ENCODE data around the gene PKDREJ.

The PKDREJ gene

GRCh38 chr22:46289244-46289891 lies 26.2 kb upstream of the PKDREJ start:
- no peak for DNase-seq

DNA sequence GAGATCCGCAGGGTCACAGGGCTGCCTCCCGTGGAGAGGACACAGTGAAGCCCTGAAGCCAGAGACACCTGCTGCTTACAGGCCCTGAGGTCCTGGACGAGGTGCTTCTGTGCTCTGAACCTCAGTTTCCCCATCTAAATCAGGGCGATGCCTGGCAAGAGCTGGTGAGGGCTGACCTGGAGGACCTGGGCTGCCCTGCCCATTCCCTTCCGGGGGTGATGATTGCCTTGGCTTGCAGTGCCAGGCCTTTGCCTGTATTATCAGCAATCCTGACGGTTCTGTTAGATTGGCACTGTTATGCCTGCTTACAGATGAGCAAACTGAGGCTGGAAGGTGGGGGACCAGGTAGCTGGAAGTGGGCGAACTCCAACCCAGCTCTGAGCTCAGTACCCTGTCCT lies 25.7 kb upstream of the PKDREJ start:
- no peak for DNase-seq

DNA sequence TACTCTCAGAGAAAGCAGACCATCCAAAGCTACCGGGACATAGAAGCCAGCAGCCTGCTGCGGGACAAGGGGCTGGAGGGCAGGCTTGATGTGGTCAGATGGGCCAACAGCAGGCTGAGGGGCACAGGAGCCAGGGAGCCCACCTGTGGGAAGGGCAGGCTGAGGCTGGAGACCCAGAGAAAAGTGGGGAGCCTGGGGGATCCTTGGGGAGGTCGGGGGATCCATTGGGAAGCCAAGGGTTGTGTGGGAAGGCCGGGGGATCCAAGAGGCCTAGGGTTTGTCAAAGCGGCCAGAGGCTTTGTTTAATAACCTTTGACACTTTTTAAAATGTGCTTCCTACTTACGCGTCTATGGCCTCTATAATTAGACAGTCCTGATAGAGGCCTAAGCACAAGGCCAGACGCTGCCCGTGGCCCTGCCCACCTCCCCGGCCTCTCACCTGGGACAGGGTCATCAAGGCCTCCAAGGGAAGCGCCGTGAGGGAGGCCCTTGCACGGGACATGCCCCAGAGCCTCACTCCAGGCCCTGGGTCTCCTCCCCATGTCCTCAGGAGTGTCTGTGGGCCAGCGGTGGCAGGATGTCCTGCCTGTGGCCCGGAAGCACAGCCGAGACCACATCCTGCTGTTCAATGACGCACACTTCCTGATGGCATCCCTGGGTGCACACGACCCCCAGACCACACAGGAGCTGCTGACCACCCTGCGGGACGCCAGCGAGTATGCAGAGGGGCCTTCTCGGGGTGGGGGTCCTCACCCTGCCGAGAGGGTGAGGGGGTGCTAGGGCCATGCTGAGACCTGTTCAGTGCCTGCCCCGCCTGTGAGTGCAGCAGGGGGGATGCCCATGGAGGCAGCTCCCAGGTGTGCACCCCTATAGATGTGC lies 25.0 kb upstream of the PKDREJ start:
- no peak for DNase-seq

DNA sequence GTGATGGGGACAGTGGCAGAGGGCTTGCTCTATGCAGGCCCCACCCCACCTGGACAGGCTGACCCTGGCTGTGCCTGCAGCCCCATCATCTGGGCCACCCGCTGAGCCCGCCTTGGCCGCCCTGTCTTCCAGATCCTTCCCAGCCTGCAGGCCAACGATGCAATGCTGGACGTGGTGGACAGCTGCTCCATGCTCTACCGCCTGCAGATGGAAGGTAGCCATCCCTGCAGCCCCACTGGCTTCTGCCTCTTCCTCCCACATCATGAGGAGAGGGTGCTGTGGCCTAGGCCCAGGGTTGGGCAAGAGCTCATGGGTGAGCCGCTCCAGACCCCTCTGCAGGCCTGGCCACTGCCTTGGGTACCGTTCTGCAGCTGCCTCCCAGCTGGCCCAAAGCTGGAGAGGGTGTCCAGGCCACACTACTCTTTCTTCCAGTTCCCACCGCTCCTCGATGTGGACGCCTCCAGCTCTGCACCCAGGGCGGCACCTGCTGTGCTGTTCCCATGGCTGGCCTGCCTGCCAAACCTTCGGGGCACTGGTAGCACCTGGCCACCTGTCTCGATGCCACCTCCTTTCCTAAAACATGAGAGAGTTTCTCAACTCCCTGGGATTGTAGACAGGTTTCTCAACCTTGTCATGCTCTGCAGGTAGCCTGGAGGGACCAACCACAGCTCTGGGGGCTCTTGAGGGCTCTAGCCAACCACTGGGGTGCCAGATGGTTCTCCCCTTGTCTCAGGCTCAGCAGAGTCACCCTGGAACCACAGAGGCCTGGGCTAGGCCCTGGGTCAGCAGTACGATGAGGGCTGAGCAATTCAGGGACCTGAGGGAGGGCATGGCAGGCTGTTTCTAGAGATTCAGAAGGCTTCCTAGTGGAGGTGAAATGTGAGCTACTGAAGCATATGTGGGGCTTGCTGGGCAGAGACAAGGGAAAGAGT lies 24.1 kb upstream of the PKDREJ start:
- DNase-seq: no peak

GRCh38 chr22:46286006-46286405 lies 22.9 kb upstream of the PKDREJ start:
- DNase-seq: no peak

GRCh38 chr22:46281866-46282678 lies 18.9 kb upstream of the PKDREJ start:
- no peak for DNase-seq

DNA sequence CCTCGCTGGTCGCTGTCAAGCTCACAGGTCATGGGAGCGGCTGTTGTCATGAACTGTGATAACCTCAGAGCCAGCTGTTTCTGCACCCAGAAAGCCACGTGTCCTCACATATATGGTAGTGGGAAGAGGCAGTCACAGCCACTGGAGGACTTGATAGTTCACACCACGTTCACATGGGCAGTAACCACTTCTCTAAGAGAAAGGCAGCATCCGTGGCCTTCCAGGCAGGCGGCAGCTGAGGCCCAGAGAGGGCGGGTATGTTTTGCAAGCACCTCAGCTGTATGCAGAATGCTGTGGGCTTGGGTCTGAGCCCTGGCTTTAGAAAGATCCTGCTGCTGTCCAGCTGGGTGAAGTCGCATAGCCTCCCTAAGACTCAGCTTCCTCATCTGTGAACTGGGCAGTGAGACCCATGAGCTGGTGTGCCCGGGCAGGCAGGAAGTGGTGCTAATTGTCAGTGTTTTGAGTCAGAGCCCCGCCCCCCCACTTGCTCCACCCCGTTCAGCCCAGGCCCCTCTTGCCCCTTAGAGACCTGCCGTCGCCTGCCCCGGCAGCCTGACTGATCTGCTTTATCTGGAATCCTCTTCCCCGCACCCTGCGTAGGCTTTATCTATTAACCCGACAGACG lies 18.0 kb upstream of the PKDREJ start:
- no peak for DNase-seq

- no peak for DNase-seq
Observed at GRCh38 chr22:46280063-46280817, 17.1 kb upstream of the PKDREJ start.

DNA sequence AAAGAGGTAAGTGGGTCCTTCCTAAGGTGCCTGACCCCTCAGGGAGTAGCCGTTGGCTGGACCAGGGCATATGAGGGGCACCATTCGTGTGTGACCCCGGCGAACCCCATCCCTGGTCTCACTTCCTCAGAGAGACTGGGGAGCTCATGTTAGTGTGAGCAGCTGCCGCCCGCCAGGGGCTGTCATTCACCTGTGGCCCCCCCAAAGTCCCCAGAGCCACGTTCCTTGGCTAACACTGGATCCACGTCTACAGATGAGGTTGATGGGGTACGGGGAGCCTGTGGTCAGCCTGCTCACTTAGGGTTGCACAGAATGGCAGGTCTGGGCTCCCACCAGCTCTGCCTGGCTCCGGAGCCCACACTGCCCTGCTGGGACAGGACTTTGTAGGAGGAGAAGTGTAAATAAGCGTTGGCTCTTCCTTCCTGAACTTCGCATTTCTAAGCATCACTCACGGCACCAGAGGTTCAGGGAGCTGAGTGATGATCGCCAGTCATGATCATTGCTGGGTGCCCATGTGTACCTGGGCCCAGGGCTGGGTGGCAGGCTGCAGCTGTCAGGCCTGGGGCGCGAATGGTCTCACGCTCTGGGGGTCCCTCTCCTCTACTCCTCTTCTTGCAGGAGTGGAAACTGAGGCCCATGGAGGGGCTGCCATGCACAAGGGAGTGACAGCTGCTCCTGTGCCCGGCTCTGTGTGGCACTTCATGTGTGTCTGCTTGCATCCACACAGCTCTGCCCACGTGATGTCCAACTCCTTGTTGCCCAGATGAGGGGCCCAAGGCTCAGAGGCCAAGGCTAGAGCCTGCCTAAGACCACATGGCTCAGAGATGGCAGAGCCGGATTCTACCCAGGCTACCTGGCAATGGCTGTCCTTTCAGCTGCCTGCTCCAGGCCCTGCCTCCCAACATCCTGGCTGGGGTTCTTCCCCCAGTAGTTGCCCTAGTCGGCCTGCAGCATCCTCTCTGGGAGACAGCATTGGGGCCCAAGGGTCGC lies 15.8 kb upstream of the PKDREJ start:
- no peak for DNase-seq

- no peak for DNase-seq
Observed at GRCh38 chr22:46276563-46276962, 13.4 kb upstream of the PKDREJ start.

- DNase-seq: no peak
Observed at GRCh38 chr22:46275455-46276122, 12.4 kb upstream of the PKDREJ start.

- DNase-seq: no peak
Observed at GRCh38 chr22:46274381-46274780, 11.2 kb upstream of the PKDREJ start.

- DNase-seq: no peak
Observed at GRCh38 chr22:46273432-46274148, 10.4 kb upstream of the PKDREJ start.

DNA sequence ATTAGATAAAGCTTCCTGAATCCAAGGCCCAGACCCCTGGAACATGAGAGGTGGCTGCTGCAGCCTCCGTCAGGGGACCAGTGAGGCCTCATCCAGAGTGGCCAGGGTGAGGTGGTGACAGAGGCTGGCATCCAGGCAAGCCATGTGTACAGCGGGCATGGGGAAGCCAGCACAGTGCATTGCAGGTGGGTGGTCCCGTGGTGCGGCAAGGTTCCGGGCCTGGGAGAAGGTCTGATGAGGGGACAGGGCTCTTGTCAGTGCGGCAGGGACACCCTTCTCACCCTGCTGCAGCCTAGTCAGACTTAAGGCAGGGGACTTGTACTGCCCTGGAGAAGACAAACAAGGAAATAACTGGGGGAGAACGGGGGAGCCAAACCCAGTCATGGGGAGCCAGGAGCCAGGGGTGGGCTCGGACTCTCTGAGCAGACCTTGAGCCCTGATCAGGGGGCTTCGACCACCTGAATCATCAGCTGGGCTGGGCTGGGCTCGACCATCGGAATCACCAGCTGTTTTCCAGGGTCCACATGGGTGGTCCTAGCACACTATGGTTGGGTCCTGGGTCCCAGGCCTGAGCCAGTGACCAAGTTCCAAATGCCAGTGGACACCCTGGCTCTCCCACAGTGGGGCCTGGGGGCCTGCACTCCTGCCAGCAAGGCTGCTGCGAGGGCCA lies 9.8 kb upstream of the PKDREJ start:
- no peak for DNase-seq

GRCh38 chr22:46272196-46272595 lies 9.1 kb upstream of the PKDREJ start:
- DNase-seq: no peak

- no peak for DNase-seq
Observed at GRCh38 chr22:46269564-46269963, 6.4 kb upstream of the PKDREJ start.

DNA sequence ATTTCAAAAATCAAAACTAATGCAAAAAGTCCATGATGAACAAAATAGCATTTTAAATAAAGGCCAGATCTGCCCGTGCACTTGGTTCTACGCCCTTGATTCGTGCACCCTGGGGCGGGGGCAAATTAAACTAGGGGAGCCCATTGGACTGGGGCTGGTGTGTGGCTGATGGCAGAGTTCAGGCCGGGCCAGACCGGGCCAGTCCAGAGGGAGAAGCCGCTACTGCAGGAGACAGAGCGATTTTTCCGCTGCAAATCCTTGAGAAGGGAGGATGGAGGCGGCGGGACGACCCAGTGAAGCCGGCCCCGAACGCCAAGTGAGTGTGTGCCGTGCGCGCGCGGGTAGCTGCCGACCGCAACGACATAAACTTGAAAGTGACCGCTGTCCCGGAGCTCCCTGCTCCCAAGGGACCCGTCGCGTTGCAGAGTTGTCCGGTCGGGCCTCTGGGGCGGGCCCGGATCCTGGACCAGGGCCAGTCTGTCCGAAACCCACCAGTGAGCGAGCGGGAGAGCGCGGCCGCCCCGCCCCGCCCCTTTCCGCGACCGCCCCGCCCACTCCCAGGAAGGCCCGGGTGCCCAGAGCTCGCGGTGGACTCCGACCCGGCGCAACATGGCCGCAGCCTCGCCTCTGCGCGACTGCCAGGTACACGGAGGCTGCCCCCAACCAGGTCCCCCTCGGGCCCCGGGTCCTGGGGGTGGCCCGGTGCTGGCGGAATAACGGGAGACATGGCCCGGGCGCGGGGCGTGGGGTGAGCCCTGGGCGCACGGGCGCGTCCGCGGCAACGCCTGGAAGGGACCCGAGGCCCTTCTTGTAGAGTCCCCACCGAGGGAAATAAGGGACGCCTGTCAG lies 4.5 kb upstream of the PKDREJ start, which contains the start of gene TTC38:
TTC38 (plus strand) TSS at position 578 of the 849 bp plus-strand sequence; CDS start at position 610, 32 bp downstream.
- DNase-seq: peak; percentile 14
